ENCODE measurements around the gene KIDINS220. TPM values are rescaled to one million over a fixed set of nuclear protein-coding genes. Genes with fewer than 3 reads are reported as not detected.

Gene KIDINS220
- total and polyA plus RNA-seq, 2 experiments from 2014 or later = 24.2 to 77.5 TPM

DNA sequence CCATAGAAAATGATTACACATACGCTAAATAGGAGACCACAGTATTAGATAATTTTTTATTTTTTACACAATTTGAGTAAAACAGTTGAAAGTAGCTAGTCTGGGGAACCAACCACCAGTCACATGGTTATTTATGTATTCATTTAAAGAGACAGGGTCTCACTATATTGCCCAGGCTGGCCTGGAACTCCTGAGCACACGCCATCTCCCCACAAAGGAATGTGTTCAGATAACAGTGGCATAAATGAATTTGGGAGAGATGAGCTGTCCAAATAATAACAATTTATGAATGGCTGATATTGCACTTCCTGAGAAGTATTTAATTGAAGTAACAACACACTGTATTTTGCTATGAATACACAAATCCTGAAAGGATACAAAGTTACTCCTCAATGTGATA is 39.7 kb downstream of the KIDINS220 start:
- H3K36me3 ChIP-seq (replicated peaks; ENCODE audit: insufficient read depth, low read depth) = no peaks in the 10 kb centered on the region
- TF ChIP-seq EZH2phosphoT487 (IDR thresholded peaks at IDR 0.05; ENCODE audit: low read depth, severe bottlenecking, unreplicated experiment) = no peak
- TF ChIP-seq, protein P1, sequence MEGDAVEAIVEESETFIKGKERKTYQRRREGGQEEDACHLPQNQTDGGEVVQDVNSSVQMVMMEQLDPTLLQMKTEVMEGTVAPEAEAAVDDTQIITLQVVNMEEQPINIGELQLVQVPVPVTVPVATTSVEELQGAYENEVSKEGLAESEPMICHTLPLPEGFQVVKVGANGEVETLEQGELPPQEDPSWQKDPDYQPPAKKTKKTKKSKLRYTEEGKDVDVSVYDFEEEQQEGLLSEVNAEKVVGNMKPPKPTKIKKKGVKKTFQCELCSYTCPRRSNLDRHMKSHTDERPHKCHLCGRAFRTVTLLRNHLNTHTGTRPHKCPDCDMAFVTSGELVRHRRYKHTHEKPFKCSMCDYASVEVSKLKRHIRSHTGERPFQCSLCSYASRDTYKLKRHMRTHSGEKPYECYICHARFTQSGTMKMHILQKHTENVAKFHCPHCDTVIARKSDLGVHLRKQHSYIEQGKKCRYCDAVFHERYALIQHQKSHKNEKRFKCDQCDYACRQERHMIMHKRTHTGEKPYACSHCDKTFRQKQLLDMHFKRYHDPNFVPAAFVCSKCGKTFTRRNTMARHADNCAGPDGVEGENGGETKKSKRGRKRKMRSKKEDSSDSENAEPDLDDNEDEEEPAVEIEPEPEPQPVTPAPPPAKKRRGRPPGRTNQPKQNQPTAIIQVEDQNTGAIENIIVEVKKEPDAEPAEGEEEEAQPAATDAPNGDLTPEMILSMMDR (IDR thresholded peaks at IDR 0.05; ENCODE audit: poor library complexity) = no peak
- no peak for TF ChIP-seq EZH2 (IDR thresholded peaks at IDR 0.05; ENCODE audit: borderline replicate concordance)

DNA sequence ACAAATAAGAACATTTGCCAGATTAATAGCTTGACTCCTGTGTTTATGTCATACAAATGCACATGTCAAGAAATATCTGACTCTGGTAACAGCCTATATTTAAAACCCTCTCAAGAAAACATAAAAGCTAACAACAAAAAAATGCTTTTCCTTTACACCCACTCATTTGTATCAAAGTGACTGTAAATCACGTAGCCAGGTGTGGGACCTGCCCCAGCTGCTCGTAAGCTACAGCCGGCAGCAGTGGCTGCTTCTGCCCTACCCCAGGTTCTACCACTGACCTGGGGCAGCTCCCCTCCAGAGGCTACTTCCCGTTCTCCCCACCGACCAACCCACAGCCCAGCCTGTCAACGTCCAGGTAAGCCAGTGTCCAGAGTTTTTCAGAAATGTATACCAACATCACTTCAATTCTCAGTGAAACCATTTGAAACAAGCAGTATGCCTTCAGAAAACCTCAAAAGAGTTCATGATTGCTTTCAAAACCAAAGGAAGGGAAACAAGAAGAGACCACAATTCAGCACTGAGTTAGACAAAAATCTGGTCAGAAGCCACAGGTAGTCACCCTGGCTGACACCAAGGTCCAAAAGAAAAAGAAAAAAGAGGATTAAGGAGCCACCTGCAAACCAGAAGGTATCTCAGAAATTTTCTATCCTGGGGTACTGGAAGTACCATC is 40.4 kb downstream of the KIDINS220 start:
- Histone ChIP-seq H3K4me3 (no peak overlapping the region), H3K27me3 (no peaks in the 10 kb centered on the region), H2AFZ (no peak overlapping the region), H4K20me1 (ENCODE audit: insufficient read depth, poor library complexity, severe bottlenecking) (no peaks in the 10 kb centered on the region), H3K9me3 (ENCODE audit: low read depth) (no peaks in the 10 kb centered on the region), H3K9me2 (replicated peaks; ENCODE audit: insufficient read depth) (no peaks in the 10 kb centered on the region), H3K4me2 (no peak overlapping the region), H3K79me2 (no peaks in the 10 kb centered on the region), H3K4me1 (ENCODE audit: insufficient read depth) (no peaks in the 10 kb centered on the region), H3K36me3 (replicated peaks; ENCODE audit: insufficient read depth, low read depth) (no peaks in the 10 kb centered on the region), H3K27ac (no peak overlapping the region)
- TF ChIP-seq EZH2phosphoT487 (IDR thresholded peaks at IDR 0.05; ENCODE audit: low read depth, severe bottlenecking, unreplicated experiment) (no peak), EZH2 (IDR thresholded peaks at IDR 0.05; ENCODE audit: borderline replicate concordance) (no peak)
- TF ChIP-seq, protein P1 (IDR thresholded peaks at IDR 0.05; ENCODE audit: poor library complexity) = no peak
- DNase-seq (ENCODE audit: low spot score) = no peak
- 94% methylated on average over 6 of the region's 6 CpGs for WGBS (ENCODE audit: low lambda C conversion rate, missing lambda C conversion rate)

More for the DNA sequence above, 39.7 kb downstream of the KIDINS220 start:
- WGBS (ENCODE audit: low lambda C conversion rate, missing lambda C conversion rate) = 90% methylated on average over 2 of the region's 2 CpGs
- Histone ChIP-seq H3K4me1 (ENCODE audit: insufficient read depth) (no peaks in the 10 kb centered on the region), H3K79me2 (no peaks in the 10 kb centered on the region), H3K27me3 (no peaks in the 10 kb centered on the region), H4K20me1 (ENCODE audit: insufficient read depth, poor library complexity, severe bottlenecking) (no peaks in the 10 kb centered on the region), H3K9me2 (replicated peaks; ENCODE audit: insufficient read depth) (no peaks in the 10 kb centered on the region), H3K4me3 (no peak overlapping the region), H3K27ac (no peak overlapping the region), H3K9me3 (ENCODE audit: low read depth) (no peaks in the 10 kb centered on the region), H2AFZ (no peak overlapping the region), H3K4me2 (no peak overlapping the region)
- no peak for DNase-seq (ENCODE audit: low spot score)

DNA sequence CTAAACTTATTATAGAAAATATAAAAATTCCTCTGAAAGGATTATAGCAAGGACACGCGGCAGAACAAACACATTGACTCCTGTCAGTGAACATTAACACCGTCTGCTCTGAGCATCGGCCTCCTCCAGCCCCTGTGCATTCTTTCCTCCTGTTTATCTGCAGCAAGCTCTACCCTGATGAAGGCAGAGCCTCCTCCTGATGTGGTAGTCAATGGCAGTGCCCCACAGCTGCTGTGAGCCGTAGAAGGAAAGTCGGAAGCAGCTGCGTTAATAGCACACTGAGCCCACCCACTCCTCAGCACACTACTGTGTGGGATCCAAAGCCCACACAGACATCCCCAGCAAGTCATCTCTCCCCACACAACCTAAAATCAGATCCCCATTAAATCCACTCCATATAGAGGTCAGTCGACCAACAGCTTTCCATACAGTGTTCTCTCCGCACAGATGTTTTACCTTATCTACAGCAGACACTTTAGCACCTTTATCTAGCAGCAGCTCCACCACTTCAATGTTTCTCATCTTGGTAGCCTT is 41.0 kb downstream of the KIDINS220 start:
- Histone ChIP-seq H3K4me3 (no peak overlapping the region), H3K4me2 (no peak overlapping the region), H2AFZ (no peak overlapping the region), H3K27ac (no peak overlapping the region), H3K79me2 (no peaks in the 10 kb centered on the region), H3K4me1 (ENCODE audit: insufficient read depth) (no peaks in the 10 kb centered on the region), H3K9me3 (ENCODE audit: low read depth) (no peaks in the 10 kb centered on the region), H3K36me3 (replicated peaks; ENCODE audit: insufficient read depth, low read depth) (no peaks in the 10 kb centered on the region), H3K27me3 (no peaks in the 10 kb centered on the region), H4K20me1 (ENCODE audit: insufficient read depth, poor library complexity, severe bottlenecking) (no peaks in the 10 kb centered on the region), H3K9me2 (replicated peaks; ENCODE audit: insufficient read depth) (no peaks in the 10 kb centered on the region)
- WGBS (ENCODE audit: low lambda C conversion rate, missing lambda C conversion rate) = 83% methylated on average over 9 of the region's 9 CpGs
- TF ChIP-seq EZH2 (IDR thresholded peaks at IDR 0.05; ENCODE audit: borderline replicate concordance) (no peak), EZH2phosphoT487 (IDR thresholded peaks at IDR 0.05; ENCODE audit: low read depth, severe bottlenecking, unreplicated experiment) (no peak)
- TF ChIP-seq, protein P1 (IDR thresholded peaks at IDR 0.05; ENCODE audit: poor library complexity) = no peak
- DNase-seq (ENCODE audit: low spot score) = no peak
